Erythroblast (primary cell): ENCODE results near the gene PHC2.

Experiments
- GATA1 ChIP-seq: IDR thresholded peaks from 2 replicates; pipeline ENCODE4 v1.6.1; 2011; ENCODE audit warnings: low read depth, mild to moderate bottlenecking, control low read depth, low read length, moderate library complexity
- POLR2A ChIP-seq: IDR thresholded peaks from 2 replicates; pipeline ENCODE4 v1.6.1; 2011; ENCODE audit warnings: mild to moderate bottlenecking, low read length

DNA sequence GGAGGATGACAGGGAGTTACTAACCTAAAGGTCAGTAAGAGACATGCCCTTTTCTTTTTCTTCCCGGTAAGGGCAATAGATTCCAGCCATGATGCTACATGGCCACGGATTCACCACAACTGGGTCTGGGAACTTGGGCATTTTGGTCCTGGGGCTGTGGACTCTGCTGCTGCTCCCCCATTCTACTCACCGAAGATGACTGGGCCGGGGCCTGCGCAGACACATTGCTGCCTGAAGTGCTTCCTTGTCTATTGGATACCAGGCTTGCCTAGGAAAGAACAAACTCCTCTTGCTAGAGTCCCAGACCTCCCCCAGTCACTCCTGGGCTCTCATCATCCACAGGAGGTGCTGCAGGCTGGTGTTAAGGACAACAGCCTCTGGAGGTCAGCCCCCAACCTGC is 60.1 kb downstream of the PHC2 start:
- TF ChIP-seq POLR2A (no peak), GATA1 (no peak)
